Endothelial cell of umbilical vein (primary cell): ENCODE measurements around the gene SDHAF2.
A peak's percentile ranks its signal among the peaks of the same experiment; 100 is the strongest.

Source experiments
- CTCF ChIP-seq, 2 donors: IDR thresholded peaks; 1 replicate in 1 of 2; 2 replicates in 1 of 2; pipeline ENCODE4 v1.5.1; 2011; ENCODE audit warnings: low read length in 2 of 2, mild to moderate bottlenecking in 2 of 2, moderate library complexity in 2 of 2, control low read depth in 1 of 2, inconsistent platforms in 1 of 2, low read depth in 1 of 2; ENCODE audit not compliant: insufficient read depth in 1 of 2; ENCODE audit errors: extremely low read depth in 1 of 2
- POLR2A ChIP-seq: IDR thresholded peaks from 2 replicates; pipeline ENCODE4 v1.6.1; 2012; ENCODE audit warnings: low read depth, mild to moderate bottlenecking, control low read depth, low read length

GRCh38 chr11:61392981-61393595 is 36.8 kb upstream of the SDHAF2 start:
- TF ChIP-seq POLR2A = no peak
- peak; percentile 8 to 16 for TF ChIP-seq CTCF (IDR thresholded peaks at IDR 0.05; ENCODE audit: extremely low read depth in 1 of 2, insufficient read depth in 1 of 2, low read depth in 1 of 2, low read length in 2 of 2)
